OCI-LY1 (cell line): Measurements from ENCODE around the gene GNRH2.
"Not testable (repeated sequence)": the region's sequence is repeated elsewhere in the genome, so short reads cannot be mapped to it uniquely, and the experiment has no call there.

ENCODE experiments used
- H2AFZ ChIP-seq: fragments of 200-600 bp; sonication (generic), shearing (Covaris generic); 2 replicates; pipeline ENCODE4 v1.6.0; 2014; ENCODE audit warnings: antibody characterized with exemption, mild to moderate bottlenecking, low read length
- H3F3A ChIP-seq: fragments of 200-600 bp; sonication (generic), shearing (Covaris generic); 2 replicates; pipeline ENCODE4 v1.6.0; 2014; ENCODE audit warnings: mild to moderate bottlenecking, antibody characterized with exemption, low read length, moderate library complexity; ENCODE audit not compliant: insufficient read depth
- H3K27ac ChIP-seq: fragments of 200-600 bp; sonication (generic); 2 replicates; pipeline ENCODE4 v1.5.1; 2014; ENCODE audit warnings: low read length, mixed run types, mild to moderate bottlenecking, low read depth; ENCODE audit not compliant: poor library complexity, severe bottlenecking
- H3K27me3 ChIP-seq: fragments of 200-600 bp; sonication (generic); 2 replicates; pipeline ENCODE4 v1.6.0; 2014; ENCODE audit warnings: antibody characterized with exemption, mild to moderate bottlenecking, low read length, moderate library complexity; ENCODE audit not compliant: insufficient read depth
- H3K36me3 ChIP-seq: fragments of 200-600 bp; sonication (generic); 2 replicates; pipeline ENCODE4 v1.6.1; 2014; ENCODE audit warnings: mild to moderate bottlenecking, antibody characterized with exemption, low read length, moderate library complexity, mixed read lengths; ENCODE audit not compliant: insufficient read depth
- H3K4me1 ChIP-seq: fragments of 200-600 bp; sonication (generic); 2 replicates; pipeline ENCODE4 v1.5.1; 2014; ENCODE audit warnings: mild to moderate bottlenecking, low read length, moderate library complexity; ENCODE audit not compliant: insufficient read depth, severe bottlenecking
- H3K4me2 ChIP-seq: fragments of 200-600 bp; sonication (generic), shearing (Covaris generic); 2 replicates; pipeline ENCODE4 v1.6.1; 2014; ENCODE audit warnings: low read length
- H3K4me3 ChIP-seq: fragments of 200-600 bp; sonication (generic); 2 replicates; pipeline ENCODE4 v1.5.1; 2014; ENCODE audit warnings: low read length, low read depth, mild to moderate bottlenecking, mixed read lengths; ENCODE audit not compliant: poor library complexity, severe bottlenecking
- H3K79me2 ChIP-seq: fragments of 200-600 bp; shearing (Covaris generic); 2 replicates; pipeline ENCODE4 v1.6.1; 2016; ENCODE audit warnings: mixed run types, low read length, mixed read lengths; ENCODE audit not compliant: insufficient read depth
- H3K9ac ChIP-seq: fragments of 200-600 bp; sonication (generic), shearing (Covaris generic); 2 replicates; pipeline ENCODE4 v1.6.1; 2014; ENCODE audit warnings: mild to moderate bottlenecking, low read length, mixed read lengths
- H3K9me2 ChIP-seq: fragments of 200-600 bp; sonication (generic), shearing (Covaris generic); 2 replicates; pipeline ENCODE4 v1.6.1; 2014; ENCODE audit warnings: low read depth, mild to moderate bottlenecking, low read length, mixed read lengths
- H3K9me3 ChIP-seq: fragments of 200-600 bp; shearing (Covaris generic); 2 replicates; pipeline ENCODE4 v1.6.1; 2014; ENCODE audit warnings: low read length, mixed read lengths
- H4K20me1 ChIP-seq: fragments of 200-600 bp; sonication (generic), shearing (Covaris generic); 2 replicates; pipeline ENCODE4 v1.6.0; 2016; ENCODE audit warnings: mild to moderate bottlenecking, low read length; ENCODE audit not compliant: insufficient read depth
- EZH2 ChIP-seq: fragments of 200-600 bp; sonication (generic), shearing (Covaris generic); IDR thresholded peaks from 2 replicates; pipeline ENCODE4 v1.8.0; 2017; ENCODE audit warnings: borderline replicate concordance, mixed run types, mild to moderate bottlenecking, antibody characterized with exemption, low read length, moderate library complexity, mixed read lengths
- TF ChIP-seq, protein P1 (sequence below): fragments of 200-600 bp; sonication (generic), shearing (Covaris generic); IDR thresholded peaks from 2 replicates; pipeline ENCODE4 v1.5.1; 2017; ENCODE audit warnings: mild to moderate bottlenecking, antibody characterized with exemption, low read length, moderate library complexity, mixed read lengths

GNRH2 gene

GRCh38 chr20:3059489-3059888, 16.1 kb downstream of the GNRH2 start:
- H3K4me2 ChIP-seq = no peak overlapping the region

DNA sequence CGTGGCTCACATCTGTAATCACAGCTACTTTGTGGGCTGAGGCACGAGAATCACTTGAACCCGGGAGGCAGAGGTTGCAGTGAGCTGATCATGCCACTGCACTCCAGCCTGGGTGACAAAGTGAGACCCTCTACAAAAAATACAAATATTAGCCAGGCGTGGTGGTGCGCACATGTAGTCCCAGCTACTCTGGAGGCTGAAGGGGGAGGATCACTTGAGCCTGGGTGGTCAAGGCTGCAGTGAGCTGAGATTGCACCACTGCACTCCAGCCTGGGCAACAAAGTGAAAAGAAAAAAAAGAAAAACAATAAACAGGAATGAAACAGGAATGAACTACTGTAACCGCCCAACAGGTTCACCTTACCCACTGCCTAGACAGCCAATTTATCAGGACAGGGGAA, 20.7 kb downstream of the GNRH2 start:
- not testable (repeated sequence) for H3F3A ChIP-seq, H3K9me2 ChIP-seq, H3K36me3 ChIP-seq, H3K4me3 ChIP-seq, H3K9ac ChIP-seq, H3K27ac ChIP-seq, H3K79me2 ChIP-seq, H3K4me2 ChIP-seq, H2AFZ ChIP-seq, H3K27me3 ChIP-seq, H3K9me3 ChIP-seq, H3K4me1 ChIP-seq, H4K20me1 ChIP-seq

More at GRCh38 chr20:3059489-3059888, 16.1 kb downstream of the GNRH2 start:
- TF ChIP-seq EZH2 = no peak
- TF ChIP-seq, protein P1, sequence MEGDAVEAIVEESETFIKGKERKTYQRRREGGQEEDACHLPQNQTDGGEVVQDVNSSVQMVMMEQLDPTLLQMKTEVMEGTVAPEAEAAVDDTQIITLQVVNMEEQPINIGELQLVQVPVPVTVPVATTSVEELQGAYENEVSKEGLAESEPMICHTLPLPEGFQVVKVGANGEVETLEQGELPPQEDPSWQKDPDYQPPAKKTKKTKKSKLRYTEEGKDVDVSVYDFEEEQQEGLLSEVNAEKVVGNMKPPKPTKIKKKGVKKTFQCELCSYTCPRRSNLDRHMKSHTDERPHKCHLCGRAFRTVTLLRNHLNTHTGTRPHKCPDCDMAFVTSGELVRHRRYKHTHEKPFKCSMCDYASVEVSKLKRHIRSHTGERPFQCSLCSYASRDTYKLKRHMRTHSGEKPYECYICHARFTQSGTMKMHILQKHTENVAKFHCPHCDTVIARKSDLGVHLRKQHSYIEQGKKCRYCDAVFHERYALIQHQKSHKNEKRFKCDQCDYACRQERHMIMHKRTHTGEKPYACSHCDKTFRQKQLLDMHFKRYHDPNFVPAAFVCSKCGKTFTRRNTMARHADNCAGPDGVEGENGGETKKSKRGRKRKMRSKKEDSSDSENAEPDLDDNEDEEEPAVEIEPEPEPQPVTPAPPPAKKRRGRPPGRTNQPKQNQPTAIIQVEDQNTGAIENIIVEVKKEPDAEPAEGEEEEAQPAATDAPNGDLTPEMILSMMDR = no peak
- H3K4me1 ChIP-seq = no peaks in the 10 kb centered on the region
- H3K9me2 ChIP-seq = no peaks in the 10 kb centered on the region
- no peaks in the 10 kb centered on the region for H3K36me3 ChIP-seq
- H3K79me2 ChIP-seq = no peaks in the 10 kb centered on the region
- H3K4me3 ChIP-seq = no peak overlapping the region
- no peaks in the 10 kb centered on the region for H3F3A ChIP-seq
- no peaks in the 10 kb centered on the region for H3K9me3 ChIP-seq
- no peak overlapping the region for H3K27ac ChIP-seq
- H3K9ac ChIP-seq = no peak overlapping the region
- no peak overlapping the region for H2AFZ ChIP-seq
- H3K27me3 ChIP-seq = no peaks in the 10 kb centered on the region
- H4K20me1 ChIP-seq = no peaks in the 10 kb centered on the region

DNA sequence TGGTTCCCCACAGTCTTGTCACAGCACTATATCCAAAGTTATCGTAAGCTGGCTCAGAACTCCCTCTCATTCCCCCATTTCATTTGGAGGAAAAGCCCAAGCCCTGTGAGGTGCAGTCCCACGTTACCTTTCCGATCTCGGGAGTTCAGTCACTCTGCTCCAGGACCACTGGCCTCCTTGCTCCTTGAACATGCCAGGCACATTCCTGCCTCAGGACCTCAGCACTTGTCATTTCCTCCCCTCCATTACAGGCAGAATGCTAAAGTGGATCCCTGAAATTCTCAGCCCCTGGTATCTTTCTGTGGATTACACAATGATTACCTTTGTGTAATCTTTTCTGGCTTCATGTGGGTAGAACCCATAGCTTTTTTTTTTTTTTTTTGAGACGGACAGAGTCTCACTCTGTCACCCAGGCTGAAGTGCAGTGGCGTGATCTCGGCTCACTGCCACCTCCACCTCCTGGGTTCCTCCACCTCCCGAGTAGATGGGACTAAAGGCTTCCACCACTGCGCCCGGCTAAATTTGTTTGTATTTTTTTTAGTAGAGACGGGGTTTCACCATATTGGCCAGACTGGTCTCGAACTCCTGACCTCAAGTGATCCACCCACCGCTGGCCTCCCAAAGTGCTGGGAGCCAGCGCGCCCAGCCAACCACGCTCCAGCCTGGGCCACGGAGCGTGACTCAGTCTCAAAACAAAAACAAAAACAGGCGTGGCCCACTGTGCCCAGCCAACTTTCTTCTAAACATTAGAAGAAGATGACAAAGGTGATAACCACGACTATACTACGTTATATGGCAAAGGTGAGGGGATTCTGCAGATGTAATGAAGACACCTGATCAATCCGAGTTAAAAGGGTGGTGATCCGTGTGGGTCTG, 24.0 kb downstream of the GNRH2 start:
- Histone ChIP-seq H3K9me3 (no peaks in the 10 kb centered on the region), H3K79me2 (no peaks in the 10 kb centered on the region), H3K36me3 (no peaks in the 10 kb centered on the region), H3K9ac (no peak overlapping the region), H2AFZ (no peak overlapping the region), H3K4me1 (no peaks in the 10 kb centered on the region), H3K4me3 (no peak overlapping the region), H3K27me3 (no peaks in the 10 kb centered on the region), H4K20me1 (no peaks in the 10 kb centered on the region), H3K4me2 (no peak overlapping the region), H3K27ac (no peak overlapping the region), H3K9me2 (no peaks in the 10 kb centered on the region), H3F3A (no peaks in the 10 kb centered on the region)
- TF ChIP-seq EZH2 = no peak
- TF ChIP-seq, protein P1 = no peak

- Histone ChIP-seq H3K36me3 (no peaks in the 10 kb centered on the region), H3K4me1 (no peaks in the 10 kb centered on the region), H3F3A (no peaks in the 10 kb centered on the region), H3K9me3 (no peaks in the 10 kb centered on the region), H3K4me3 (no peak overlapping the region), H3K9ac (no peak overlapping the region), H2AFZ (no peak overlapping the region), H3K4me2 (no peak overlapping the region), H3K27me3 (no peaks in the 10 kb centered on the region), H3K9me2 (no peaks in the 10 kb centered on the region), H3K27ac (no peak overlapping the region), H3K79me2 (no peaks in the 10 kb centered on the region), H4K20me1 (no peaks in the 10 kb centered on the region)
- TF ChIP-seq, protein P1 = no peak
These were observed 24.7 kb downstream of the GNRH2 start for GRCh38 chr20:3068075-3068474.
